Keratinocyte (primary cell): ENCODE data around the gene CD44. TPM values are rescaled to one million over a fixed set of nuclear protein-coding genes. Genes with fewer than 3 reads are reported as not detected.

Experiments
- DNase-seq: peaks from one replicate; pipeline ENCODE4 v3.0.0-alpha.2; 2011; ENCODE audit warnings: low read depth, missing footprints, low spot score
- FAIRE-seq: peaks from 2 replicates; lab custom pipeline; 2011; peaks lifted over from hg19 to GRCh38; lab: Jason Lieb, UNC
- H2AFZ ChIP-seq: 2 replicates; pipeline ENCODE4 v1.6.0; 2012; ENCODE audit warnings: low read length, control low read depth, inconsistent platforms; ENCODE audit not compliant: control insufficient read depth
- H3K27ac ChIP-seq: 2 replicates; pipeline ENCODE4 v1.5.1; 2011; ENCODE audit warnings: low read length; ENCODE audit not compliant: control insufficient read depth, insufficient read depth
- H3K27me3 ChIP-seq: 3 replicates; pipeline ENCODE4 v1.6.0; 2011; ENCODE audit warnings: low read length; ENCODE audit not compliant: control insufficient read depth, insufficient read depth; ENCODE audit errors: extremely low read depth
- H3K36me3 ChIP-seq, 2 experiments: 2 replicates in 1 of 2; 3 replicates in 1 of 2; pipeline ENCODE4 v1.5.1; 2011; ENCODE audit warnings: low read length in 2 of 2, mild to moderate bottlenecking in 1 of 2; ENCODE audit not compliant: control insufficient read depth in 2 of 2, insufficient read depth in 2 of 2; ENCODE audit errors: extremely low read depth in 1 of 2
- H3K4me1 ChIP-seq: 3 replicates; pipeline ENCODE4 v1.5.1; 2011; ENCODE audit warnings: low read length; ENCODE audit not compliant: control insufficient read depth, insufficient read depth; ENCODE audit errors: extremely low read depth
- H3K4me2 ChIP-seq: 3 replicates; pipeline ENCODE4 v1.6.0; 2011; ENCODE audit warnings: low read depth, low read length; ENCODE audit not compliant: control insufficient read depth, insufficient read depth; ENCODE audit errors: extremely low read depth
- H3K4me3 ChIP-seq, 3 experiments: fragments of 200-600 bp in 1 of 3; sonication (generic) in 1 of 3; 2 replicates in 2 of 3; 3 replicates in 1 of 3; pipeline ENCODE4 v1.5.1; 2011 to 2016; ENCODE audit warnings: low read length in 3 of 3, mild to moderate bottlenecking in 3 of 3, control low read depth in 2 of 3, inconsistent platforms in 1 of 3, low read depth in 1 of 3, mixed read lengths in 1 of 3, mixed run types in 1 of 3, moderate library complexity in 1 of 3; ENCODE audit not compliant: control insufficient read depth in 2 of 3, insufficient read depth in 2 of 3; ENCODE audit errors: extremely low read depth in 1 of 3
- H3K79me2 ChIP-seq: 2 replicates; pipeline ENCODE4 v1.6.0; 2012; ENCODE audit warnings: low read length; ENCODE audit not compliant: control insufficient read depth, insufficient read depth
- H3K9ac ChIP-seq: 3 replicates; pipeline ENCODE4 v1.6.0; 2011; ENCODE audit warnings: low read length; ENCODE audit not compliant: control insufficient read depth, insufficient read depth; ENCODE audit errors: extremely low read depth
- H3K9me1 ChIP-seq: 3 replicates; pipeline ENCODE4 v1.6.0; 2011; ENCODE audit warnings: low read length; ENCODE audit not compliant: control insufficient read depth, insufficient read depth; ENCODE audit errors: extremely low read depth
- H3K9me3 ChIP-seq: 2 replicates; pipeline ENCODE4 v1.5.1; 2012; ENCODE audit warnings: low read depth, low read length; ENCODE audit not compliant: control insufficient read depth
- H4K20me1 ChIP-seq: 3 replicates; pipeline ENCODE4 v1.6.0; 2011; ENCODE audit warnings: low read length; ENCODE audit not compliant: control insufficient read depth, insufficient read depth; ENCODE audit errors: extremely low read depth
- EZH2 ChIP-seq: IDR thresholded peaks from one replicate; pipeline ENCODE4 v1.6.1; 2012; ENCODE audit warnings: inconsistent platforms, mild to moderate bottlenecking, low read length, moderate library complexity
- dilution Hi-C: fragments of 300-500 bp; cut with MboI; formaldehyde crosslinking; loops from one replicate; pipeline ENCODE4 v1.7.0; 2020; ENCODE audit warnings: low sequenced_read_pairs; ENCODE audit not compliant: extremely low pct_ligation_motif_present
- polyA plus RNA-seq, 5 experiments: library from polyadenylated mRNA; depleted of rRNA in 3 of 5; stranded (reverse) in 3 of 5; stranded (forward) in 1 of 5; unstranded in 1 of 5; fragments of >200 nt; gene quantifications; 1 replicate in 1 of 5; 2 replicates in 3 of 5; 3 replicates in 1 of 5; pipeline versions ENCODE4 v1.2.1 to v1.2.3, GENCODE V29; 2011 to 2012; ENCODE audit warnings: missing spikeins in 2 of 5, low read depth in 1 of 5, low replicate concordance in 1 of 5
- TF ChIP-seq, protein P1 (sequence below), 3 experiments: IDR thresholded peaks in 1 of 3; conservative IDR thresholded peaks in 1 of 3; optimal IDR thresholded peaks in 1 of 3; 2 replicates in 2 of 3; 3 replicates in 1 of 3; pipeline versions ENCODE3 to v1.5.1; 2011; ENCODE audit warnings: low read length in 3 of 3, mild to moderate bottlenecking in 3 of 3, moderate library complexity in 2 of 3, control low read depth in 1 of 3, inconsistent platforms in 1 of 3; ENCODE audit not compliant: insufficient read depth in 2 of 3; ENCODE audit errors: extremely low read depth in 1 of 3

The CD44 gene
- polyA plus RNA-seq, 1 donor (not counting 4 experiments of a cell fraction or from before 2014, with no cell fraction given) = 2,038 TPM

DNA sequence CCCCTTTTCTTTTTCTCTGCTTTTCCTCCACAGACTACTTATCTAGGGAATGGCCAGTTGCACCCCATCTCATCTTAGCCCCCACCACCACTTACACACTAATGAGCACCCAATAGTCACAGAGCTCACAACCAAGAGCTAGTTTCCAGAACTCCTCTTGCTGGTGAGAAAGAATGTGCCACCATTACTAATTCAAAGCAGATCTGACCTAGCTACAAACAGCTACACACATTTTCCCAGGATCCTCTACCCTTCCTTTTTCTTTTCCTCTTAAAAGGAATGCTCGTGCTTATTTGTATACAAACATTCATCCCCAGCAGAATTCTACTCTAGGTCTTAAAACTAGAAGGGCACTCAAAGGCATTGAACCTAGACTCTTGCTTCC, 136.8 kb downstream of the CD44 start:
- DNase-seq (no peak), FAIRE-seq (no peak)
- TF ChIP-seq, protein P1, sequence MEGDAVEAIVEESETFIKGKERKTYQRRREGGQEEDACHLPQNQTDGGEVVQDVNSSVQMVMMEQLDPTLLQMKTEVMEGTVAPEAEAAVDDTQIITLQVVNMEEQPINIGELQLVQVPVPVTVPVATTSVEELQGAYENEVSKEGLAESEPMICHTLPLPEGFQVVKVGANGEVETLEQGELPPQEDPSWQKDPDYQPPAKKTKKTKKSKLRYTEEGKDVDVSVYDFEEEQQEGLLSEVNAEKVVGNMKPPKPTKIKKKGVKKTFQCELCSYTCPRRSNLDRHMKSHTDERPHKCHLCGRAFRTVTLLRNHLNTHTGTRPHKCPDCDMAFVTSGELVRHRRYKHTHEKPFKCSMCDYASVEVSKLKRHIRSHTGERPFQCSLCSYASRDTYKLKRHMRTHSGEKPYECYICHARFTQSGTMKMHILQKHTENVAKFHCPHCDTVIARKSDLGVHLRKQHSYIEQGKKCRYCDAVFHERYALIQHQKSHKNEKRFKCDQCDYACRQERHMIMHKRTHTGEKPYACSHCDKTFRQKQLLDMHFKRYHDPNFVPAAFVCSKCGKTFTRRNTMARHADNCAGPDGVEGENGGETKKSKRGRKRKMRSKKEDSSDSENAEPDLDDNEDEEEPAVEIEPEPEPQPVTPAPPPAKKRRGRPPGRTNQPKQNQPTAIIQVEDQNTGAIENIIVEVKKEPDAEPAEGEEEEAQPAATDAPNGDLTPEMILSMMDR (optimal IDR thresholded peaks at IDR 0.05 in 1 of 3, IDR thresholded peaks at IDR 0.05 in 1 of 3, conservative IDR thresholded peaks at IDR 0.05 in 1 of 3; ENCODE audit: extremely low read depth in 1 of 3, insufficient read depth in 2 of 3, low read length in 3 of 3) = no peak
- TF ChIP-seq EZH2 = no peak
- H2AFZ ChIP-seq = peak overlapping the region; percentile 14
- no peaks in the 10 kb centered on the region for H3K36me3 ChIP-seq
- dilution Hi-C loops = no loop called here
- H3K4me3 ChIP-seq = no peak overlapping the region
- peaks cover 28% of the 10 kb centered on the region for H3K4me1 ChIP-seq
- H3K9me1 ChIP-seq = no peaks in the 10 kb centered on the region
- H3K4me2 ChIP-seq = peak overlapping the region; percentile 11
- H3K79me2 ChIP-seq = no peaks in the 10 kb centered on the region
- H3K27me3 ChIP-seq = no peaks in the 10 kb centered on the region
- peak overlapping the region; percentile 20 for H3K9ac ChIP-seq
- no peaks in the 10 kb centered on the region for H3K9me3 ChIP-seq
- no peaks in the 10 kb centered on the region for H4K20me1 ChIP-seq
- H3K27ac ChIP-seq = peak overlapping the region; percentile 74

DNA sequence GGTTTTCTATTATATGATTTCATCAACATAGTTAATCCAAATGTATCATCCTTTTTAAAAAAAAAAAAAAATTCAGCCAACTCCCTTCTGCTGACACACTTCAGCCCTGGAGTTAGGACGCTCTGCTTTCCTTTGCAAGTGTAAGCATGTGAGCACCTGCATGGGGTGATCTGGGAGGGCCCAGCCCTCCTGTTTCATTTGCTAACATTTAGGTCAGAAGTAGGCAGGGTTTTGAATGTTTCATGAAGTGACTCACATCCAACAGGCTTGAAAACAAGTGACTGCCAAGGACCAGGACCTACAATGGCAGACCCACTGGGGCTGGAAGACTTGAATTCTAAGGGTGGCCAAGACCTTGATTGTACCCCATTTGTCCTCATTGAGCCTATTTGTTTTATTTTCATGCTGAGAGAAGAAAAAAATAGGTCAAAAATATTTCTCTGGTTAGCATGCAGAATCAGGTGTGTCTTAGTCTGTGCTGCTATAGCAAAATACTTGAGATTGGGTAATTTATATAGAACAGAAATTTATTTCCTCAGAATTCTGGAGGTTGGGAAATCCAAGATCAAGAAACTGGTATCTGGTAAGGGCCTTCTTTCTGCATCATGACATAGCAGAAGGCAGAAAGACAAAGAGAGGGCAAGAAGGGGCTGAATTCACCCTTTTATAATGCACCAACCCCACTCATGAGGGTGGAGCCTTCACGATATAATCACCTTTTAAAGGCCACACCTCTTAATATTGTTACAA, 137.6 kb downstream of the CD44 start:
- Histone ChIP-seq H3K27me3 (no peaks in the 10 kb centered on the region), H3K4me2 (peak overlapping the region; percentile 27), H3K27ac (peak overlapping the region; percentile 74), H3K9ac (peak overlapping the region; percentile 20), H3K4me3 (no peak overlapping the region), H2AFZ (no peak overlapping the region), H3K4me1 (peaks cover 28% of the 10 kb centered on the region), H4K20me1 (no peaks in the 10 kb centered on the region), H3K9me3 (no peaks in the 10 kb centered on the region), H3K9me1 (no peaks in the 10 kb centered on the region), H3K79me2 (no peaks in the 10 kb centered on the region), H3K36me3 (no peaks in the 10 kb centered on the region)
- TF ChIP-seq EZH2 = no peak
- TF ChIP-seq, protein P1 (optimal IDR thresholded peaks at IDR 0.05 in 1 of 3, IDR thresholded peaks at IDR 0.05 in 1 of 3, conservative IDR thresholded peaks at IDR 0.05 in 1 of 3; ENCODE audit: extremely low read depth in 1 of 3, insufficient read depth in 2 of 3, low read length in 3 of 3) = no peak
- FAIRE-seq = peak; percentile 92
- DNase-seq = peak; percentile 94
- dilution Hi-C loops = no loop called here
